Fibroblast of lung (primary cell): Measurements from ENCODE around the gene TMEM92.

Source experiments
- CTCF ChIP-seq, 2 donors: IDR thresholded peaks in 1 of 2; conservative IDR thresholded peaks in 1 of 2; 1 replicate in 1 of 2; 2 replicates in 1 of 2; pipeline ENCODE4 v1.5.1; 2011 to 2012; ENCODE audit warnings: low read length in 2 of 2, control low read depth in 1 of 2, inconsistent platforms in 1 of 2, low read depth in 1 of 2, mild to moderate bottlenecking in 1 of 2
- EZH2 ChIP-seq: IDR thresholded peaks from 2 replicates; pipeline ENCODE4 v1.5.1; 2012; ENCODE audit warnings: low read length, control low read depth, mild to moderate bottlenecking; ENCODE audit errors: missing control alignments

GRCh38 chr17:50265212-50265611 lies 9.1 kb upstream of the TMEM92 start:
- no peak for TF ChIP-seq CTCF (conservative IDR thresholded peaks at IDR 0.05 in 1 of 2, IDR thresholded peaks at IDR 0.05 in 1 of 2; ENCODE audit: low read depth in 1 of 2, low read length in 2 of 2)
- no peak for TF ChIP-seq EZH2
